A549 (cell line): Measurements from ENCODE around the gene TMEM37. TPM values are rescaled to one million over a fixed set of nuclear protein-coding genes. Genes with fewer than 3 reads are reported as not detected.

Experiments
- ATAC-seq, 2 experiments: fragments of 200-7000 bp in 1 of 2; fragments of >200 bp in 1 of 2; cut with Nextera tagmentation in 1 of 2; cut with Tn5 transposase in 1 of 2; 3 replicates each; pipeline versions ENCODE4 v1.8.0 to v1.9.1; 2018 to 2020; ENCODE audit warnings: mild to moderate bottlenecking in 1 of 2, moderate library complexity in 1 of 2
- CTCF ChIA-PET: fragments of 300-600 bp; sonication (Branson Sonifier 250); formaldehyde crosslinking; extraction: SDS; loops from one replicate; lab custom pipeline; 2021; ENCODE audit warnings: antibody characterized with exemption, inconsistent platforms; lab: Yijun Ruan, JAX
- POLR2A ChIA-PET: fragments of 350-600 bp; formaldehyde crosslinking; extraction: SDS; loops from one replicate; lab custom pipeline; 2021; ENCODE audit warnings: antibody characterized with exemption, inconsistent platforms; lab: Yijun Ruan, JAX
- DNase-seq, 2 experiments: peaks; one replicate each; pipeline versions ENCODE4 v3.0.0 to v3.0.0-alpha.2; 2011 to 2016; ENCODE audit warnings: low read depth in 1 of 2, low spot score in 1 of 2
- FAIRE-seq: peaks from 2 replicates; lab custom pipeline; 2011; peaks lifted over from hg19 to GRCh38; lab: Jason Lieb, UNC
- H3K27ac ChIP-seq, 2 experiments: fragments of >200 bp; sonication (Bioruptor Twin); formaldehyde crosslinking; 3 replicates each; pipeline ENCODE4 v1.5.1; 2016 to 2017
- H3K4me1 ChIP-seq: fragments of >200 bp; sonication (Bioruptor Twin); formaldehyde crosslinking; 3 replicates; pipeline ENCODE4 v1.6.1; 2016
- H3K4me2 ChIP-seq: fragments of >200 bp; sonication (Bioruptor Twin); formaldehyde crosslinking; 3 replicates; pipeline ENCODE4 v1.6.1; 2016
- H3K4me3 ChIP-seq: fragments of >200 bp; sonication (Bioruptor Twin); formaldehyde crosslinking; 3 replicates; pipeline ENCODE4 v1.5.1; 2016
- H3K9me3 ChIP-seq: fragments of >200 bp; sonication (Bioruptor Twin); formaldehyde crosslinking; 3 replicates; pipeline ENCODE4 v1.6.1; 2016
- BCL3 ChIP-seq: fragments of >200 bp; sonication (Bioruptor Twin); formaldehyde crosslinking; IDR thresholded peaks from 3 replicates; pipeline ENCODE4 v1.6.1; 2016
- CBX8 ChIP-seq: fragments of 200-600 bp; sonication (generic); IDR thresholded peaks from 2 replicates; pipeline ENCODE4 v1.6.1; 2016
- CEBPB ChIP-seq, 2 experiments: fragments of >200 bp in 1 of 2; sonication (Bioruptor Twin) in 1 of 2; formaldehyde crosslinking in 1 of 2; IDR thresholded peaks; 2 replicates each; pipeline ENCODE4 v1.6.1; 2012 to 2016
- E2F6 ChIP-seq: IDR thresholded peaks from 2 replicates; pipeline ENCODE4 v1.6.1; 2012; ENCODE audit warnings: low read depth, borderline replicate concordance
- EP300 ChIP-seq, 2 experiments: fragments of >200 bp; sonication (Bioruptor Twin); formaldehyde crosslinking; IDR thresholded peaks; 2 replicates in 1 of 2; 3 replicates in 1 of 2; pipeline ENCODE4 v1.6.1; 2016 to 2017
- FOSB ChIP-seq: fragments of 250-450 bp; sonication (Bioruptor Pico); IDR thresholded peaks from 2 replicates; pipeline ENCODE4 v1.5.0; 2020; ENCODE audit warnings: mild to moderate bottlenecking, moderate library complexity
- HDAC2 ChIP-seq: fragments of 200-600 bp; sonication (generic); IDR thresholded peaks from 2 replicates; pipeline ENCODE4 v1.6.1; 2016
- JUNB ChIP-seq: fragments of >200 bp; sonication (Bioruptor Twin); formaldehyde crosslinking; IDR thresholded peaks from 2 replicates; pipeline ENCODE4 v1.6.1; 2016
- MAFK ChIP-seq: fragments of 450-650 bp; IDR thresholded peaks from 2 replicates; pipeline ENCODE4 v1.6.1; 2014; ENCODE audit not compliant: partially characterized antibody
- POLR2AphosphoS2 ChIP-seq: conservative IDR thresholded peaks from 2 replicates; pipeline ENCODE4 v1.6.1; 2012; ENCODE audit warnings: low read length, improper control_type of control experiment, inconsistent platforms
- RAD21 ChIP-seq, 2 experiments: fragments of >200 bp in 1 of 2; sonication (Bioruptor Twin) in 1 of 2; formaldehyde crosslinking in 1 of 2; IDR thresholded peaks in 1 of 2; conservative IDR thresholded peaks in 1 of 2; 2 replicates in 1 of 2; 3 replicates in 1 of 2; pipeline ENCODE4 v1.6.1; 2012 to 2018; ENCODE audit warnings: inconsistent platforms in 1 of 2
- RFX5 ChIP-seq: fragments of 450-650 bp; IDR thresholded peaks from 2 replicates; pipeline ENCODE4 v1.7.1; 2014; ENCODE audit warnings: antibody characterized with exemption, mild to moderate bottlenecking, moderate library complexity
- TP53 ChIP-seq: fragments of 250-450 bp; sonication (Bioruptor Pico); IDR thresholded peaks from 2 replicates; pipeline ENCODE4 v1.5.0; 2021; ENCODE audit warnings: mild to moderate bottlenecking, moderate library complexity
- USF2 ChIP-seq: fragments of 450-650 bp; IDR thresholded peaks from 2 replicates; pipeline ENCODE4 v1.6.1; 2014; ENCODE audit warnings: antibody characterized with exemption
- ZC3H11A ChIP-seq: fragments of 450-650 bp; IDR thresholded peaks from 2 replicates; pipeline ENCODE4 v1.6.1; 2014; ENCODE audit warnings: antibody characterized with exemption, mild to moderate bottlenecking
- ZFP36 ChIP-seq: fragments of 450-650 bp; IDR thresholded peaks from 2 replicates; pipeline ENCODE4 v1.6.1; 2014; ENCODE audit warnings: borderline replicate concordance; ENCODE audit not compliant: partially characterized antibody
- WGBS: methylation state at CpG from one replicate; pipeline ENCODE4 v1.1.6; 2017; ENCODE audit errors: missing lambda C conversion rate; 5-methylcytosine and 5-hydroxymethylcytosine counted together
- polyA plus RNA-seq, 4 experiments: library from polyadenylated mRNA; depleted of rRNA in 3 of 4; stranded (reverse); fragments of >200 nt; fragmentation: RNase III in 1 of 4; extraction: RNeasy Plus Mini Kit Qiagen cat#74134 plus additional on column Dnase treatment in 1 of 4; gene quantifications; 2 replicates in 3 of 4; 3 replicates in 1 of 4; pipeline ENCODE4 v1.2.3, GENCODE V29; 2011 to 2017
- TF ChIP-seq, protein P1 (sequence below): fragments of 250-450 bp; sonication (Bioruptor Pico); IDR thresholded peaks from 2 replicates; pipeline ENCODE4 v1.5.0; 2021; ENCODE audit warnings: mild to moderate bottlenecking, moderate library complexity, borderline replicate concordance
- TF ChIP-seq, protein P2 (sequence below): fragments of 250-450 bp; sonication (Bioruptor Pico); IDR thresholded peaks from 2 replicates; pipeline ENCODE4 v1.5.0; 2020; ENCODE audit warnings: low read depth, mild to moderate bottlenecking, moderate library complexity
- TF ChIP-seq, protein P3 (sequence below): fragments of >200 bp; sonication (Bioruptor Twin); formaldehyde crosslinking; IDR thresholded peaks from 2 replicates; pipeline ENCODE4 v1.6.1; 2016
- TF ChIP-seq, protein P4 (sequence below): fragments of 200-600 bp; sonication (generic); IDR thresholded peaks from 2 replicates; pipeline ENCODE4 v1.6.1; 2016; ENCODE audit warnings: antibody characterized with exemption, mild to moderate bottlenecking, moderate library complexity

The TMEM37 gene
- polyA plus RNA-seq, 2 of the 4 experiments (the other 2 are of a cell fraction), result 5.1 to 7.5 TPM

- DNase-seq (no peak), ATAC-seq (no peak), FAIRE-seq (no peak)
- Histone ChIP-seq H3K9me3 (no peaks in the 10 kb centered on the region), H3K27ac (peak overlapping the region in 1 of 2 experiments; percentile 17; a peak in 1 of 6 replicates), H3K4me3 (no peak overlapping the region), H3K4me1 (peaks cover 28% of the 10 kb centered on the region), H3K4me2 (no peak overlapping the region)
- WGBS, result 78% methylated on average over 14 of the region's 16 CpGs
- ChIA-PET POLR2A (no interaction called here), CTCF (interaction anchor here (3.5 to 14.8 kb wide), 2 partner anchors 7 to 78 kb away, joined by 19 to 255 read pairs; no protein-coding TSS in a partner anchor)
- TF ChIP-seq MAFK (no peak), EP300 (IDR thresholded peaks at IDR 0.05) (no peak), JUNB (no peak), RAD21 (conservative IDR thresholded peaks at IDR 0.05 in 1 of 2, IDR thresholded peaks at IDR 0.05 in 1 of 2) (no peak), CEBPB (IDR thresholded peaks at IDR 0.05) (no peak), RFX5 (no peak), CBX8 (no peak)
- TF ChIP-seq, protein P1, sequence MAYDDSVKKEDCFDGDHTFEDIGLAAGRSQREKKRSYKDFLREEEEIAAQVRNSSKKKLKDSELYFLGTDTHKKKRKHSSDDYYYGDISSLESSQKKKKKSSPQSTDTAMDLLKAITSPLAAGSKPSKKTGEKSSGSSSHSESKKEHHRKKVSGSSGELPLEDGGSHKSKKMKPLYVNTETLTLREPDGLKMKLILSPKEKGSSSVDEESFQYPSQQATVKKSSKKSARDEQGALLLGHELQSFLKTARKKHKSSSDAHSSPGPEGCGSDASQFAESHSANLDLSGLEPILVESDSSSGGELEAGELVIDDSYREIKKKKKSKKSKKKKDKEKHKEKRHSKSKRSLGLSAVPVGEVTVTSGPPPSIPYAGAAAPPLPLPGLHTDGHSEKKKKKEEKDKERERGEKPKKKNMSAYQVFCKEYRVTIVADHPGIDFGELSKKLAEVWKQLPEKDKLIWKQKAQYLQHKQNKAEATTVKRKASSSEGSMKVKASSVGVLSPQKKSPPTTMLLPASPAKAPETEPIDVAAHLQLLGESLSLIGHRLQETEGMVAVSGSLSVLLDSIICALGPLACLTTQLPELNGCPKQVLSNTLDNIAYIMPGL, result no peak
Observed at GRCh38 chr2:119481501-119482455, 50.1 kb downstream of the TMEM37 start.

GRCh38 chr2:119482481-119483394, 51.1 kb downstream of the TMEM37 start:
- no peaks in the 10 kb centered on the region for H3K9me3 ChIP-seq
- H3K4me2 ChIP-seq, result no peak overlapping the region
- H3K27ac ChIP-seq, result peak overlapping the region in 1 of 2 experiments; percentile 17; a peak in 2 of 6 replicates
- 78% methylated on average over 20 of the region's 20 CpGs for WGBS
- peaks cover 37% of the 10 kb centered on the region for H3K4me1 ChIP-seq
- TF ChIP-seq FOSB, result no peak
- no peak for TF ChIP-seq POLR2AphosphoS2
- no peak for DNase-seq
- no peak overlapping the region for H3K4me3 ChIP-seq
- FAIRE-seq, result no peak
- POLR2A ChIA-PET, result no interaction called here
- CTCF ChIA-PET, result interaction anchor here (1.0 to 14.8 kb wide), 4 partner anchors 7 to 79 kb away, joined by 3 to 255 read pairs (median 40); no protein-coding TSS in a partner anchor
- no peak for ATAC-seq

- ATAC-seq, result no peak
- H3K4me1 ChIP-seq, result peaks cover 44% of the 10 kb centered on the region
- POLR2A ChIA-PET, result no interaction called here
- 80% methylated on average over 5 of the region's 5 CpGs for WGBS
- H3K27ac ChIP-seq, result peak overlapping the region in 1 of 2 experiments; percentile 78; a peak in 3 of 6 replicates
- no peak for FAIRE-seq
- H3K9me3 ChIP-seq, result no peaks in the 10 kb centered on the region
- CTCF ChIA-PET, result interaction anchor here (1.0 to 8.2 kb wide), 3 partner anchors 7 to 76 kb away, joined by 3 to 77 read pairs (median 3); no protein-coding TSS in a partner anchor
- H3K4me3 ChIP-seq, result no peak overlapping the region
- no peak overlapping the region for H3K4me2 ChIP-seq
- DNase-seq, result no peak
- TF ChIP-seq, protein P2, sequence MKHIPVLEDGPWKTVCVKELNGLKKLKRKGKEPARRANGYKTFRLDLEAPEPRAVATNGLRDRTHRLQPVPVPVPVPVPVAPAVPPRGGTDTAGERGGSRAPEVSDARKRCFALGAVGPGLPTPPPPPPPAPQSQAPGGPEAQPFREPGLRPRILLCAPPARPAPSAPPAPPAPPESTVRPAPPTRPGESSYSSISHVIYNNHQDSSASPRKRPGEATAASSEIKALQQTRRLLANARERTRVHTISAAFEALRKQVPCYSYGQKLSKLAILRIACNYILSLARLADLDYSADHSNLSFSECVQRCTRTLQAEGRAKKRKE (CRISPR knock-in tag), result no peak
- TF ChIP-seq USF2, result no peak
- TF ChIP-seq, protein P3, sequence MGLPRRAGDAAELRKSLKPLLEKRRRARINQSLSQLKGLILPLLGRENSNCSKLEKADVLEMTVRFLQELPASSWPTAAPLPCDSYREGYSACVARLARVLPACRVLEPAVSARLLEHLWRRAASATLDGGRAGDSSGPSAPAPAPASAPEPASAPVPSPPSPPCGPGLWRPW, result no peak
- no peak for TF ChIP-seq E2F6
- TF ChIP-seq, protein P4, sequence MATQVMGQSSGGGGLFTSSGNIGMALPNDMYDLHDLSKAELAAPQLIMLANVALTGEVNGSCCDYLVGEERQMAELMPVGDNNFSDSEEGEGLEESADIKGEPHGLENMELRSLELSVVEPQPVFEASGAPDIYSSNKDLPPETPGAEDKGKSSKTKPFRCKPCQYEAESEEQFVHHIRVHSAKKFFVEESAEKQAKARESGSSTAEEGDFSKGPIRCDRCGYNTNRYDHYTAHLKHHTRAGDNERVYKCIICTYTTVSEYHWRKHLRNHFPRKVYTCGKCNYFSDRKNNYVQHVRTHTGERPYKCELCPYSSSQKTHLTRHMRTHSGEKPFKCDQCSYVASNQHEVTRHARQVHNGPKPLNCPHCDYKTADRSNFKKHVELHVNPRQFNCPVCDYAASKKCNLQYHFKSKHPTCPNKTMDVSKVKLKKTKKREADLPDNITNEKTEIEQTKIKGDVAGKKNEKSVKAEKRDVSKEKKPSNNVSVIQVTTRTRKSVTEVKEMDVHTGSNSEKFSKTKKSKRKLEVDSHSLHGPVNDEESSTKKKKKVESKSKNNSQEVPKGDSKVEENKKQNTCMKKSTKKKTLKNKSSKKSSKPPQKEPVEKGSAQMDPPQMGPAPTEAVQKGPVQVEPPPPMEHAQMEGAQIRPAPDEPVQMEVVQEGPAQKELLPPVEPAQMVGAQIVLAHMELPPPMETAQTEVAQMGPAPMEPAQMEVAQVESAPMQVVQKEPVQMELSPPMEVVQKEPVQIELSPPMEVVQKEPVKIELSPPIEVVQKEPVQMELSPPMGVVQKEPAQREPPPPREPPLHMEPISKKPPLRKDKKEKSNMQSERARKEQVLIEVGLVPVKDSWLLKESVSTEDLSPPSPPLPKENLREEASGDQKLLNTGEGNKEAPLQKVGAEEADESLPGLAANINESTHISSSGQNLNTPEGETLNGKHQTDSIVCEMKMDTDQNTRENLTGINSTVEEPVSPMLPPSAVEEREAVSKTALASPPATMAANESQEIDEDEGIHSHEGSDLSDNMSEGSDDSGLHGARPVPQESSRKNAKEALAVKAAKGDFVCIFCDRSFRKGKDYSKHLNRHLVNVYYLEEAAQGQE, result no peak
- no peak for TF ChIP-seq TP53 (CRISPR knock-in tag)
- TF ChIP-seq ZC3H11A, result no peak
- TF ChIP-seq BCL3, result no peak
- no peak for TF ChIP-seq HDAC2
- no peak for TF ChIP-seq ZFP36
Observed at GRCh38 chr2:119483395-119483753, 51.7 kb downstream of the TMEM37 start.
